Smooth muscle cell of the brain vasculature (primary cell): Measurements from ENCODE around the gene POLE2.
"Not testable (repeated sequence)": the region's sequence is repeated elsewhere in the genome, so short reads cannot be mapped to it uniquely, and the experiment has no call there.

Experiments
- DNase-seq: peaks from one replicate; pipeline ENCODE4 v3.0.0-alpha.2; 2012; ENCODE audit warnings: low read depth, low spot score

Gene POLE2

GRCh38 chr14:49659526-49660455, 28.2 kb downstream of the POLE2 start:
- DNase-seq = no peak

GRCh38 chr14:49657500-49657899, 30.5 kb downstream of the POLE2 start:
- not testable (repeated sequence) for DNase-seq

- no peak for DNase-seq
Observed at GRCh38 chr14:49654511-49654910, 33.5 kb downstream of the POLE2 start.

- DNase-seq = no peak
Observed at GRCh38 chr14:49653508-49653907, 34.5 kb downstream of the POLE2 start.

- no peak for DNase-seq
Observed at GRCh38 chr14:49642163-49642562, 45.9 kb downstream of the POLE2 start.

- DNase-seq = no peak
Observed at GRCh38 chr14:49641697-49642129, 46.3 kb downstream of the POLE2 start.

- no peak for DNase-seq
Observed at GRCh38 chr14:49640540-49641417, 47.2 kb downstream of the POLE2 start.

- DNase-seq = no peak
Observed at GRCh38 chr14:49637534-49638078, 50.4 kb downstream of the POLE2 start.

- no peak for DNase-seq
Observed at GRCh38 chr14:49636866-49637265, 51.1 kb downstream of the POLE2 start.

GRCh38 chr14:49634547-49635334, 53.3 kb downstream of the POLE2 start, which contains the start of gene DNAAF2:
Gene DNAAF2 (minus strand): TSS chr14:49635244. CDS start chr14:49635149, 95 bp downstream.
- DNase-seq = no peak

GRCh38 chr14:49633640-49634546, 54.1 kb downstream of the POLE2 start:
- peak; percentile 93 for DNase-seq

GRCh38 chr14:49623941-49624839, 63.8 kb downstream of the POLE2 start:
- no peak for DNase-seq

GRCh38 chr14:49623387-49623786, 64.6 kb downstream of the POLE2 start:
- DNase-seq = no peak

- DNase-seq = no peak
Observed at GRCh38 chr14:49622022-49622607, 65.9 kb downstream of the POLE2 start.

- no peak for DNase-seq
Observed at GRCh38 chr14:49621114-49621881, 66.7 kb downstream of the POLE2 start.

- peak; percentile 91 for DNase-seq
Observed at GRCh38 chr14:49620182-49621113, 67.6 kb downstream of the POLE2 start, which contains the start of the genes MGAT2 and RPL36AL. Gene MGAT2 (plus strand): TSS chr14:49620799. CDS start chr14:49621269, 470 bp downstream. Gene RPL36AL (minus strand): TSS chr14:49620626. CDS start chr14:49619104, 1,522 bp downstream.
